ENCODE results near the gene ARHGAP28.

The ARHGAP28 gene

DNA sequence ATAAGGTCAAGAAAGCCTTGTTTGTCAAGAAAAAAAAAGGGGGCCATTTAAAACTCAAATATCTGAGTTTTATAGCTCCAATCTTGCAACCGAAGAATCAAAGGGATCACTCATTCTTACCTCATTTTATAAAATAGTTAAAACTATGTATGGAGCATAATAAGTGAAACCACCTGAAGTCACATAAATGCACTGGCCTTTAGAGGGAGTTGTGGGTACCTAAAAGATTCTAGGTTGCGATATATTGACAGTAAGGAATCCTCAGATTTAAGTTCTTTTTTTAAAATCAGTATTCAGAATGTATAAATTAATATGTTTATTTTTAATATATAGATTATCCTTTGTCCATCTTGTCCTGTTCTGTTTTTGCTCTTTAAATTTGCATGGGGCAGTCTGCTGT lies 3.4 kb downstream of the ARHGAP28 start:
- Histone ChIP-seq H3K4me1 (ENCODE audit: control insufficient read depth, insufficient read depth, low read length) (peaks cover 43% of the 10 kb centered on the region), H3K4me3 (ENCODE audit: low read depth, low read length) (no peak overlapping the region), H3K36me3 (ENCODE audit: control insufficient read depth, insufficient read depth, low read length) (no peaks in the 10 kb centered on the region), H3K9me3 (ENCODE audit: control insufficient read depth, insufficient read depth, low read depth, low read length) (no peaks in the 10 kb centered on the region), H3K27ac (ENCODE audit: low read depth, low read length) (no peak overlapping the region), H3K9ac (ENCODE audit: low read length) (no peak overlapping the region), H3K27me3 (ENCODE audit: control insufficient read depth, insufficient read depth, low read length) (no peaks in the 10 kb centered on the region)

DNA sequence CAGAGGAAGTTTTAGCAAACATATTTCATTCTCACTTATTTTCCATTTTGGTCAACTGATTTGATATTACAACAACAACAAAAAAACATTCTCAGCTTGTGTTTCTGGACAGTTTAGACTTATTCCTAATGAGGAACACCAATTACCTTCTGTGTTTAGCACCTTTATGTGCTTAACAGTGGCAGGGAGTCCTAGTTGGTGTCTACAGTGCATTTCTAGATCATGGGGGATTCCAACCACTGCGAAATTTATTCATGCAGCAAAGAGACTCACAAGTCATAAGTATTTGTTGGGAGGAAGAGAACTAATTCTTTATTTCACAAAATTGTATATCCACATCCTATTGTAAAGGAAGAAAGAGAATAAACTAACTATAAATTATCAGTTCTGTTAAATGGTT lies 4.2 kb downstream of the ARHGAP28 start:
- no peaks in the 10 kb centered on the region for H3K9me3 ChIP-seq (ENCODE audit: control insufficient read depth, insufficient read depth, low read depth, low read length)
- H3K27ac ChIP-seq (ENCODE audit: low read depth, low read length): peak overlapping the region; percentile 17; the same call in 1 of the 2 replicates
- H3K27me3 ChIP-seq (ENCODE audit: control insufficient read depth, insufficient read depth, low read length): no peaks in the 10 kb centered on the region
- H3K36me3 ChIP-seq (ENCODE audit: control insufficient read depth, insufficient read depth, low read length): no peaks in the 10 kb centered on the region
- no peak overlapping the region for H3K4me3 ChIP-seq (ENCODE audit: low read depth, low read length)
- H3K4me1 ChIP-seq (ENCODE audit: control insufficient read depth, insufficient read depth, low read length): peaks cover 36% of the 10 kb centered on the region
- no peak overlapping the region for H3K9ac ChIP-seq (ENCODE audit: low read length)

DNA sequence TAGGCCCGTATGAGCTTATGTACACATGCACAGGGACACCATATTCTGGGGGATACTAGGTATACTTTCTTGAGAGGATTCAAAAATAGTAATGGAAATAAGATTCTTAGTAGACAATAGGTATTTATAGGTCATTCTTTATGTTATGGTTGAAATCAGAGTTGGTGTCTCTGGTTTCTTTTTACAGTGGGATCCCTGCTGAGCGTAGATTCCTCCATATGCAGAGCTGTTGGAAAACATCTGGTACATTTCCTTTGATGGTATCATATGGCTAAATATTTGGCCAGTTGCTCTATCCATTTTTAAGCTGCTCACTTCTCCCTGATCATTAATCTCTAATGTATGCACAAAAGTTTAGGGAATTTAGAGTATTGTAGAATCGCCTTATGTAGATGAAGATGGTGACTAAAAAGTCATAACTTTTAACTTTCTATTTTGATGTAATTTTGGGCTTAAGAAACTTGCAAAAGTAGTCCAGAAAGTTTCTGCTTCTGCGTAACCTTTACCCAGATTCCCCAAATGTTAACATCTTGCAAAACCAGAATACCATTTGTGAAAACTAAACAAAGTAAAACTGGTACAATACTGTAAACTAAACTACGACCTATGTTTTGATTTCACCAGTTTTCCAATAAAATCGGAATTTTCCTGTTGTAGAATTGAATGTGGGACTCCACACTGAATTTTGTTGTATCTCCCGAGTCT lies 5.4 kb downstream of the ARHGAP28 start:
- Histone ChIP-seq H3K36me3 (ENCODE audit: control insufficient read depth, insufficient read depth, low read length) (no peaks in the 10 kb centered on the region), H3K9ac (ENCODE audit: low read length) (no peak overlapping the region), H3K27me3 (ENCODE audit: control insufficient read depth, insufficient read depth, low read length) (no peaks in the 10 kb centered on the region), H3K4me3 (ENCODE audit: low read depth, low read length) (no peak overlapping the region), H3K4me1 (ENCODE audit: control insufficient read depth, insufficient read depth, low read length) (peaks cover 35% of the 10 kb centered on the region), H3K27ac (ENCODE audit: low read depth, low read length) (peak overlapping the region; percentile 43; the same call in 1 of the 2 replicates), H3K9me3 (ENCODE audit: control insufficient read depth, insufficient read depth, low read depth, low read length) (no peaks in the 10 kb centered on the region)

DNA sequence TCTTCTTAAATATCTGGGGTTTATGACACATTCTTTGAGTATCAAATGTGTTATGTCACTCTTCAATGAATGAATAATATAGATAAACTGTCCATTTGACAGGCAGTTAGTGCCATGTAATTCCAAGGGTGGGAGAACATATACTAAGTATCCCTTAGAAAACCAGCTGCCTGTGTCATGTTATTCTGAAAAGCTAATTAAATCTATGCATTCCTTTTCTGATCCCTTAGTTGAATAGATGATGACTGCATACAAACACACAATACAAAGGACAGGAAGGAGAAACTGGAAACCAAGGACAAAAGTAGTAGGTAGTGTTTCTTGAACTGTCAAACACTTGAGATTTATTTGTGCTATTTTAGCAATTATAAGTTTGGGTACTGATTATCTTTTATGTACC lies 8.3 kb downstream of the ARHGAP28 start:
- no peaks in the 10 kb centered on the region for H3K27me3 ChIP-seq (ENCODE audit: control insufficient read depth, insufficient read depth, low read length)
- no peak overlapping the region for H3K4me3 ChIP-seq (ENCODE audit: low read depth, low read length)
- peaks cover 20% of the 10 kb centered on the region for H3K4me1 ChIP-seq (ENCODE audit: control insufficient read depth, insufficient read depth, low read length)
- no peak overlapping the region for H3K9ac ChIP-seq (ENCODE audit: low read length)
- no peak overlapping the region for H3K27ac ChIP-seq (ENCODE audit: low read depth, low read length)
- no peaks in the 10 kb centered on the region for H3K36me3 ChIP-seq (ENCODE audit: control insufficient read depth, insufficient read depth, low read length)
- no peaks in the 10 kb centered on the region for H3K9me3 ChIP-seq (ENCODE audit: control insufficient read depth, insufficient read depth, low read depth, low read length)

DNA sequence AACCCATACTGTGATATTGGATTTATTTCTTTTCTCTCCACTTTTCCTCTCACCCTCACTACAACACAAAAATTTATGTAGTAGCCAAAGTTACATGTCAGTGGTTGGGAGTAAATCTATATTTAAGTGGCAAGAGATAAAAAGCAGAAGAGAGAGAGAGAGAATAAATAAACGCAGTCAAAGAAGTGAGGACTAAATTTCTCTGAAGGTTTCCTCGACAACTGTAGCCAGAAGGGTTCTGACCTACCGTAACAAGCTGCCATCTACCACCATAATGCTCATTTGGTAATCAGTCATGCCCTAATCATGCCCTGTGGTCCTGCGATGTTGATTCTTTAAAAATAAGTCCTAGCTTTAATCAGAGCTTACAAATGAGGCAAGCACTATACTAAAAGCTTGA lies 9.1 kb downstream of the ARHGAP28 start:
- Histone ChIP-seq H3K27ac (ENCODE audit: low read depth, low read length) (no peak overlapping the region), H3K4me1 (ENCODE audit: control insufficient read depth, insufficient read depth, low read length) (peaks cover 20% of the 10 kb centered on the region), H3K4me3 (ENCODE audit: low read depth, low read length) (no peak overlapping the region), H3K9me3 (ENCODE audit: control insufficient read depth, insufficient read depth, low read depth, low read length) (no peaks in the 10 kb centered on the region), H3K9ac (ENCODE audit: low read length) (no peak overlapping the region), H3K36me3 (ENCODE audit: control insufficient read depth, insufficient read depth, low read length) (no peaks in the 10 kb centered on the region), H3K27me3 (ENCODE audit: control insufficient read depth, insufficient read depth, low read length) (no peaks in the 10 kb centered on the region)

DNA sequence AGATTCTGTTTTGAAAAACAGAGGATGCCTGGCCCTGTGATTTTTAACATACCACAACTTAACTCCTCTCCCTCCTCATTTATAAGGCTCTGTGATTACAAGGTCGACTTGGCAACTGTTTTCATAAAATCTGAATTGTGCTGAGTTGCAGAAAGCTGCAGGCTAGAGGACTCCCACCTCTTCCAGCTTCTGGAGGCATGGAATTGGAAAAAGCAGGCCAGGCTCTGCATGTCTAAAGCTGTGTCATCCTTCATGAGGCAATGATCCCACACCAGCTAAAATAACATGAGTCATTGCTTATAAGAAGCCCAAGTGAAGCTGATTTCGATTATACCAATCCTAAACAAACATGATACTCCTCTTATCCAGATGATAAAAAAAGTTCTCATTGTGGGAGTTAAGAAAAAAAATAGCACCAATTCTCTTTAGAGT lies 11.7 kb downstream of the ARHGAP28 start:
- H3K27ac ChIP-seq (ENCODE audit: low read depth, low read length): no peak overlapping the region
- H3K4me3 ChIP-seq (ENCODE audit: low read depth, low read length): no peak overlapping the region
- H3K27me3 ChIP-seq (ENCODE audit: control insufficient read depth, insufficient read depth, low read length): no peaks in the 10 kb centered on the region
- H3K4me1 ChIP-seq (ENCODE audit: control insufficient read depth, insufficient read depth, low read length): peaks cover 11% of the 10 kb centered on the region
- H3K9ac ChIP-seq (ENCODE audit: low read length): no peak overlapping the region
- H3K36me3 ChIP-seq (ENCODE audit: control insufficient read depth, insufficient read depth, low read length): no peaks in the 10 kb centered on the region
- H3K9me3 ChIP-seq (ENCODE audit: control insufficient read depth, insufficient read depth, low read depth, low read length): no peaks in the 10 kb centered on the region

DNA sequence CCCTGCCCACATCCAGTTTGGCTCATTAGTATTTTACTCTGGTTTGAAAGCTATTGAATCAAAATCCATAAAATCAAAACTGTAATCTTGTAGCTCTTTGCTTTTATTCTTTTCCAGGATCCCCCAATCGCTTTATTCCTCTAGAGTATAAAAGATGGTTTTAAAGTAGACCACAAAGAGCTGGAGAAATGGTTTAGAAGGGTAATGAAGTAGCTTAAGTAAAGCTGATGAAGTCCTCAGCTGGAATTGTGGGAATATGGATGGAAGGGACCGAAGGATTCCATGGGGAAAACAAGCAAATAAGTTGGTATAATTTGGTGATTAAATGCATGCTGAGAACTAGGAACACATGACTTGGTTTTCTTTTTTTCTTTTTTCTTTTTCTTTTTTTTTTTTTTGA lies 12.3 kb downstream of the ARHGAP28 start:
- H3K27me3 ChIP-seq (ENCODE audit: control insufficient read depth, insufficient read depth, low read length): no peaks in the 10 kb centered on the region
- H3K27ac ChIP-seq (ENCODE audit: low read depth, low read length): no peak overlapping the region
- no peak overlapping the region for H3K9ac ChIP-seq (ENCODE audit: low read length)
- H3K4me3 ChIP-seq (ENCODE audit: low read depth, low read length): no peak overlapping the region
- no peaks in the 10 kb centered on the region for H3K36me3 ChIP-seq (ENCODE audit: control insufficient read depth, insufficient read depth, low read length)
- no peaks in the 10 kb centered on the region for H3K9me3 ChIP-seq (ENCODE audit: control insufficient read depth, insufficient read depth, low read depth, low read length)
- H3K4me1 ChIP-seq (ENCODE audit: control insufficient read depth, insufficient read depth, low read length): peaks cover 11% of the 10 kb centered on the region

DNA sequence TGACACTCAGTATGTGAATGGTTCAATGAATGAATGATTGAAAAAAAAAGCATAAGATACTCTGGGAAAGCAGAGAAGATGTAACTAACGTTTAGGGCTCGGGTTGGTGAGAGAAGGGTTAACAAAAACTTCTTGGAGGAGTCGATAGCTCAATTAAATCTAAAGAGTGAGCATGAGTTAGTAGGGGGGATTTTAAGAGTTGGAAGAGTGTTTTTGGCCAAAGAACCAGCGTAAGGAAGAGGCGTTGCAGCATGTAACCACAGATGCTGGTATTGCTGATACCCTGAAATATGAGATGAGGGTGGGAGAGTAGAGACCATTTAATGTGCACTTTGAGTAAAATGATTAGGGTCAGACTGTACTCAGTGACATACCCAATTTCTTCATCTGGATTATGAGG lies 14.5 kb downstream of the ARHGAP28 start:
- no peaks in the 10 kb centered on the region for H3K9me3 ChIP-seq (ENCODE audit: control insufficient read depth, insufficient read depth, low read depth, low read length)
- peaks cover 8% of the 10 kb centered on the region; the same call in 1 of the 2 replicates for H3K4me1 ChIP-seq (ENCODE audit: control insufficient read depth, insufficient read depth, low read length)
- H3K27ac ChIP-seq (ENCODE audit: low read depth, low read length): no peak overlapping the region
- no peak overlapping the region for H3K4me3 ChIP-seq (ENCODE audit: low read depth, low read length)
- no peak overlapping the region for H3K9ac ChIP-seq (ENCODE audit: low read length)
- no peaks in the 10 kb centered on the region for H3K27me3 ChIP-seq (ENCODE audit: control insufficient read depth, insufficient read depth, low read length)
- H3K36me3 ChIP-seq (ENCODE audit: control insufficient read depth, insufficient read depth, low read length): no peaks in the 10 kb centered on the region

DNA sequence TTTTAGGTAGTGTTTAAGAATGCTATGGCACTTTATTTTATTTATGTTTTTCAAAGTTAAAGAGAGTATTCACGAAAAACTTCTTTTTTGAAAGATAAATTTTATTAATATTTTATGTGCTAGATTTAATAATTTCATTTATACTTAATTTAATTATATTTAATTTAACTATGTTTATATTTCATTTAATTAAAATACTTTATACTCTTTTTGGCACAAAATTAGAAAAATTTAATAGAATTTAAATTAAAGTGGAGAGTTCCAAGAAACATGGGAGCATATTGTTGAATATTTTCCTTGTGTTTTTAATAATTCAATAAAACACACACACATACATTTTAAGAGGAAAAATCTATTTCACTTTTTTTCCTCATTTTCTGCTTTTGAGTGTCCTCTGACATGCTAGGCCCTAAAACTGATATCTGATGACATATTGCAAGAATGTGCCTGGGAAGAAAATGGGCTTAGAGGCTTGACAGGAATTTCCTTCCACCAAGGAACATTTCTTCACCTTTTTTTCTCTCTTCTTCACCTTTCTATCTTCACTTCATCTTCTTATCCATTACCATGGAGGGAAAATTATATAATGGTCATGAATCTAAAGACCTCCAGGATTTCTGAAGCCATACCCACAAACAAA lies 15.4 kb downstream of the ARHGAP28 start:
- Histone ChIP-seq H3K4me3 (ENCODE audit: low read depth, low read length) (no peak overlapping the region), H3K9me3 (ENCODE audit: control insufficient read depth, insufficient read depth, low read depth, low read length) (peaks cover under 1% of the 10 kb centered on the region), H3K9ac (ENCODE audit: low read length) (no peak overlapping the region), H3K27ac (ENCODE audit: low read depth, low read length) (no peak overlapping the region), H3K36me3 (ENCODE audit: control insufficient read depth, insufficient read depth, low read length) (no peaks in the 10 kb centered on the region), H3K4me1 (ENCODE audit: control insufficient read depth, insufficient read depth, low read length) (peaks cover 8% of the 10 kb centered on the region; the same call in 1 of the 2 replicates), H3K27me3 (ENCODE audit: control insufficient read depth, insufficient read depth, low read length) (no peaks in the 10 kb centered on the region)

DNA sequence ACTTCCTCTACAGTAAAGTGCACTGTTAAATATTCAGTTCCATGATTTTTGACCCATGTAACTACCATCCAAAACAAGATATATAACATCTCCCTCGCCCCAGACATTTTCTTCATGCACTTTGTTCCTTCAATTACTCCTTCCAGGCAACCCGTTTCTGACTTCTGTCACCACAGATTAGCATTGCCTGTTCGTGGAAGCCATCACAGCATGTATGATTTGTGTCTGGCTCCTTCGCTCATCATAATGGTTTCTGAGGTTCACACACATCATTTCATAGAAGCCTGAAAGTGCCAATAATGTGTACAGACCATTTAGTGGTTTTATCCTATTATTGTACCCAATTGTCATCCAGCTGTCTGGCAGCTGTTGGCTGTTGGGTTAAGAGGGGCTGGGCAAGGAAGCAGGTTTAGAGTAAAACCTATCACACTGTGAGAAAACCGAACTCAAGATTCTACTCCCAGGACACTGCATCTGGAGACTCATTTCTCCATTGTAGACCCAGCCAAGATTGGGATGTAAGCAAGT lies 16.1 kb downstream of the ARHGAP28 start:
- Histone ChIP-seq H3K9ac (ENCODE audit: low read length) (no peak overlapping the region), H3K4me1 (ENCODE audit: control insufficient read depth, insufficient read depth, low read length) (peaks cover 8% of the 10 kb centered on the region; the same call in 1 of the 2 replicates), H3K4me3 (ENCODE audit: low read depth, low read length) (no peak overlapping the region), H3K36me3 (ENCODE audit: control insufficient read depth, insufficient read depth, low read length) (no peaks in the 10 kb centered on the region), H3K9me3 (ENCODE audit: control insufficient read depth, insufficient read depth, low read depth, low read length) (peaks cover 7% of the 10 kb centered on the region), H3K27me3 (ENCODE audit: control insufficient read depth, insufficient read depth, low read length) (no peaks in the 10 kb centered on the region), H3K27ac (ENCODE audit: low read depth, low read length) (no peak overlapping the region)

DNA sequence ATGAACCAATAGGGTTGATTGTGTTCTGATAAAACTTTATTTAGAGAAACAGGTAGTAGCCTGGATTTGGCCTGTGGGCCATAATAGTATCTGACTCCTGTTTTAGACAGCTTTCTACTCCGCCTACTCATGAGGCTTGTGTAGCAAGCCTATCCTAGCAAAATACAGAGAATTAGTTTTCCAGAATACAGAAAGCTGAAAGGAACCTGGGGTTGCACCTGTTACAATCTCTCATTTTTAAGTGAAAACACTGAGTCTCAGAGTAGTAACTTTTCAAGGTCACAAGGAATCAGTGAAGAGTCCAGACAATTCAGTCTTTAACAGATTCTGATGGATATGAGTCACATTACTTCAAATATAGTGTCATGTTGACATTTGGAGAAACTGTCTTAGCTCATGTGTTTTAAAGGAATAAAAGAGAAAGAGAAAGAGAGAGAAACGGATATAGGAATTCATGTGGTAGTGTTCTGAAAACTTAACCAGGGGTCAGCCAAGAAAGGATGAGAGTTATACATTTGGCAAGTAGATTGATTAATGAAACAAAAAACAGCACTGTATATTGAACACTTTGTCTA lies 17.0 kb downstream of the ARHGAP28 start:
- Histone ChIP-seq H3K4me1 (ENCODE audit: control insufficient read depth, insufficient read depth, low read length) (peaks cover 2% of the 10 kb centered on the region; the same call in 1 of the 2 replicates), H3K36me3 (ENCODE audit: control insufficient read depth, insufficient read depth, low read length) (no peaks in the 10 kb centered on the region), H3K27me3 (ENCODE audit: control insufficient read depth, insufficient read depth, low read length) (no peaks in the 10 kb centered on the region), H3K4me3 (ENCODE audit: low read depth, low read length) (no peak overlapping the region), H3K9ac (ENCODE audit: low read length) (no peak overlapping the region), H3K27ac (ENCODE audit: low read depth, low read length) (no peak overlapping the region), H3K9me3 (ENCODE audit: control insufficient read depth, insufficient read depth, low read depth, low read length) (peaks cover 10% of the 10 kb centered on the region)

All from HUES6 (cell line).